Ovary (tissue), 3 donors: Measurements from ENCODE around the gene SLX4IP.

Source experiments
- CTCF ChIP-seq, 3 donors: fragments of 450-650 bp in 2 of 3; fragments of 200-600 bp in 1 of 3; IDR thresholded peaks; one replicate each; pipeline versions ENCODE4 v1.5.1 to v1.8.0; 2016 to 2022; ENCODE audit warnings: antibody characterized with exemption in 3 of 3, mild to moderate bottlenecking in 1 of 3
- EP300 ChIP-seq: sonication (generic); formaldehyde crosslinking; IDR thresholded peaks from one replicate; pipeline ENCODE4 v1.6.1; 2017; ENCODE audit warnings: antibody characterized with exemption
- donor health status: DM: no; HTN: no; CAD: no.

DNA sequence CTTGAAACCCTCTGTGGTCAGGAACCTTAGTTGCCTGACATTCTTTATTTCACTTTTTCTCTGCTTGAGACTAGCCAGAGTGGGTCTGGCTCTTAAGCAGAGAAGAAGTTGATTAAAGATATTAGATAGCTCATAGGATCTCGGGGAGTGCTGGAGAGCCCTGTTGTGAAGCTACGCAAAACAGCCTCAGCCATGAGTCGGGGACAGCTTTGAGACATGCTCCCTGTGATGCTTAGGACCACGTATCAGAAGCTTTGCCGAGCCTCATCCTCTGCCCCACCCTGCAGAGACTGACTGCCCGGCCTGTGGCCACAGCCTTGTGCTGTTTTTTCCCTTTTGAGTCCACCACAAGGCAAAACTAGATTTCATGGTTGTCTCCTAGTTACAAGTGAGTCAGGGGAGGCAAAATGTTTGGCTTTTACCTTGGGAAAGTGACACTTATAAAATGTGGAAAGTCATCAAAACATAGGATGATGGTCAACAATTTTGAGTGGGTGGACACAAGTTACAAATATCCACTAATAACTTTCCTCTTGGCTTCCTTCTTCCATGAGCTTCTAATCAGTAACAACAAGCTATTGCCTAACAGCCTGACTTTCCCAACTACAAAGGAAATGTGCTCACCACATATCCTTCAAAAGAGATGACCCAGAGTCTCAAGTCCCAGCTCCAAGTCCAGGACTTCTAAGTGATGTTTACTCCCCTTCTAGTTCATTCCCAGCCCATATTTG is 130.3 kb downstream of the SLX4IP start:
- TF ChIP-seq EP300: no peak
- no peak for TF ChIP-seq CTCF (IDR thresholded peaks at IDR 0.05)
